GM12864 (cell line): Measurements from ENCODE around the gene MRPL55.

Experiments used
- DNase-seq: peaks from one replicate; pipeline ENCODE4 v3.0.0-alpha.2; 2011; ENCODE audit warnings: low read depth
- H3K4me3 ChIP-seq: 2 replicates; pipeline ENCODE4 v1.5.1; 2011; ENCODE audit warnings: mild to moderate bottlenecking, low read depth, low read length, control low read depth
- TF ChIP-seq, protein P1 (sequence below): IDR thresholded peaks from 2 replicates; pipeline ENCODE4 v1.5.1; 2011; ENCODE audit warnings: low read depth, mild to moderate bottlenecking, moderate library complexity, low read length, control low read depth, inconsistent platforms; ENCODE audit errors: missing control alignments

MRPL55 gene

DNA sequence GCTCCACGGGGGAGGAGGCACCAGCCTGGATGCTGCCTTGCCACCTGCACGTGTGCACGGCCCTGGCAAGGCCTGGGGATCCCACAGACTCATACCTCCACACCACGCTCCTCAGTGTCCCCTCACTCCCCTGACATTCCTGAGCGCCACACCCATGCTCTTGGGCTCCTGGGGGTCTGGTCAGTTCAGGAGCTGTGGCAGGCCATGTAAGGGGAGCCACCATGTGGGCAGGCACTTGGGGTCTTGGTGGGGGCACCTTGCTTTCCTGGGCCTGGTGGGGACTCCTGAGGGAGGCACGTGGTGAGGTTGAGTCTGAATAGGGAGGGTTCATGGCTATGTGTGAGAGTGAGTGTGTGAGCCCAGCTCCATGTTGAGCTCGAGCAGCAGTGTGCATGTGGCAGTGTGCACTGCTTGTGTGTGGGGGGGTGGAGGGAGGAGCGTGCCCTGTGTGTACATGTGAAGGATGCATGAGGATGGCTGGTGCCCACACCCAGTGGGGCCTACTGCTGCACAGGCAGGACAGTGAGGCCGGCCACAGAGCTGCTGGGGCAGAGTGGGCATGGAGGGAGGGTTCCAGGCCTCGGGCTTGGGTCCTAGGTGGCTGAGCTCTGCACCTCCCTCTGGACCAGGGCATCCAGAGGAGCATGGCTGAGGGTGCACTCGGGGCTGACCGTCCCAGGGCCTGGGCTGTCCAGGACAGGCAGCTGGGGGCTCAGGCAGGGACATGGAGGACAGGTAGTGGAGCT lies 42.3 kb upstream of the MRPL55 start:
- DNase-seq: no peak
- TF ChIP-seq, protein P1, sequence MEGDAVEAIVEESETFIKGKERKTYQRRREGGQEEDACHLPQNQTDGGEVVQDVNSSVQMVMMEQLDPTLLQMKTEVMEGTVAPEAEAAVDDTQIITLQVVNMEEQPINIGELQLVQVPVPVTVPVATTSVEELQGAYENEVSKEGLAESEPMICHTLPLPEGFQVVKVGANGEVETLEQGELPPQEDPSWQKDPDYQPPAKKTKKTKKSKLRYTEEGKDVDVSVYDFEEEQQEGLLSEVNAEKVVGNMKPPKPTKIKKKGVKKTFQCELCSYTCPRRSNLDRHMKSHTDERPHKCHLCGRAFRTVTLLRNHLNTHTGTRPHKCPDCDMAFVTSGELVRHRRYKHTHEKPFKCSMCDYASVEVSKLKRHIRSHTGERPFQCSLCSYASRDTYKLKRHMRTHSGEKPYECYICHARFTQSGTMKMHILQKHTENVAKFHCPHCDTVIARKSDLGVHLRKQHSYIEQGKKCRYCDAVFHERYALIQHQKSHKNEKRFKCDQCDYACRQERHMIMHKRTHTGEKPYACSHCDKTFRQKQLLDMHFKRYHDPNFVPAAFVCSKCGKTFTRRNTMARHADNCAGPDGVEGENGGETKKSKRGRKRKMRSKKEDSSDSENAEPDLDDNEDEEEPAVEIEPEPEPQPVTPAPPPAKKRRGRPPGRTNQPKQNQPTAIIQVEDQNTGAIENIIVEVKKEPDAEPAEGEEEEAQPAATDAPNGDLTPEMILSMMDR: no peak
- no peak overlapping the region for H3K4me3 ChIP-seq

DNA sequence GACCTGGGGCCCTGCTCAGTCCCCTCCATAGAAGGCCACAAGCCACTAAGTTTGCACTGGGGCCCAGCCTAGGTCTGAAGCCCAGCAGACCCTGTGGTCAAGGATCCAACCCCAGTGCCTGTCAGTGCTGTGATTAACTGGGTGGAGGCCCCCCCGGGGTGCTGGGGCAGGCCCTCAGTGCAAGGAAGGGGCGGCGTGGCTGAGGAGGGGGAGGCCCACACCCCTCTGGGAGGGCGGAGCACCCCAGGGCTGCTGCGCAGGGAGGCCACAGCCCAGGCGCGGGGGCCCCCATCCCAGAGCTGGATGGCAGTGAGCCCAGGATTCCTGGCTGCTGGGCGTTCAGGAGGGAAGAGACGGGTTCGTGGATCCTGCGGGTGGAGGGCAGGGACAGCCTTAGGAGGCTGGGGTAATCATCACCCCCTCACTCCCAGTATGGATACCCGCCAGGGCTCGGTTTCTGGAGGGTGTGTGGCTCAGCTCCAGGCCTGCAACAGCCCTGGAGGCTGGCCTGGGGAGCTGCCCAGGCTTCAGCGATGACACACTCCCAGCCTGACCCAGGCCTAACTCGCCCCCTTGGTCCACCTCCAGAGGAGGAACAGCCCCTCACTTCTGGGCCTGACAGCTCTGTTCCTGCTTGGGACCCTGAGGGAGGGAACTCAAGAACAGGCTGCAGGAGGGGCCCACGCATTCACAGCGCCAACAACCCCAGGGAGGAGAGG lies 41.5 kb upstream of the MRPL55 start:
- TF ChIP-seq, protein P1: no peak
- H3K4me3 ChIP-seq: no peak overlapping the region
- no peak for DNase-seq

DNA sequence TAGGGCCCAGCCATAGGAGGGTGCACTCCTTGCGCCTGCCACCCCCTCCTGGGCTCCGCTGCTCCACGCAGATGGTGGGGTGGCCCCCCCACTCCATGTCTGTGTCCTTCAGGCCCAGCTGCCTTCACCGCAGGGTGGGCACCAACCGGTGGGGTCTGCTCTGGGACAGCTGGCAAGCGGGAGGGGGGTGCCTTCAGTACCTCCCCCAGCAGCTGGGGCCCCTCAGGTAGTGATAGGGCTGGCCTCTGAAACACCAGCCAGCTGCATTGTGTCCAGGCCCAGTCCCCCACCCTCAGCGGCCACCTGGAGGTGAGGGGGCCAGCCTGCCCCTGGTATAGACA lies 41.0 kb upstream of the MRPL55 start:
- no peak for DNase-seq
- H3K4me3 ChIP-seq: no peak overlapping the region
- TF ChIP-seq, protein P1: no peak

DNA sequence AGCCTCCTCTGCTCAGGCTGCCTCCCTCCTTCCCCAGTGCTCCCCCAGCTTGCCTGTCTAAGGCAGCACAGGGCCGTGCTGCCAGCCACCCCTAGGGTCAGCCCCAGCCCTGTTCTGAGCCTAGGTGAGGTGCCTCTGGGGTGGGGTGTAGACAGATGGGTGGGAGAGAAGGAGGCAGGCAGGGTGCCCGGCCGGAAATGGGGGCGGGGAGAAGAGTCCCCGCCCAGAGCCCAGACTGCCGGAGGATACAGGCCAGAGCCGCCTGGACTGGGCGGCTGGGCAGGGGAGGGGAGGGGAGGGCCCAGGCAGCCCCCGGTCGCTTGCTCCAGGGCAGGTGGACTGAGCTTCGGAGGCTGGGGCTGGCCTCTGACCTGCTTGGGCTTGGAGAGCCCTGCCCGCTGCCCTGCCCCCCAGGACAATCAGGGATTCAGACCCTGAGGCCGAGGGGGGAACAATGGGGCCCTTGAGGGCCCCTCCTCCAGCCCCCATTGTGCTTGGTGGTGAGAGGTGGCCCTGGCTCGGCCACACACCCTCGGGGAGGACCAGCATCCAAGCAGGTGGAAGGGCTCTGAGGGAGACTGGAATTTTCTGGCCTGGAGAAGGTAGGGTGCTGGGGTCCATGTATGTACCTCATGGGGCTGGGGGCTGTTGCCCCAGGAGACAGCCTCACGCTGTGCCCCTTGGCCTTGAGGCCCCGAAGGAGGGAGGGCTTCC lies 40.5 kb upstream of the MRPL55 start, which contains the start of gene GJC2:
TSS of gene GJC2 (plus strand) at position 525 of the 714 bp plus-strand sequence. CDS start 7,829 bp downstream, outside the sequence.
- TF ChIP-seq, protein P1: no peak
- DNase-seq: no peak
- H3K4me3 ChIP-seq: no peak within 1 kb of the TSS

DNA sequence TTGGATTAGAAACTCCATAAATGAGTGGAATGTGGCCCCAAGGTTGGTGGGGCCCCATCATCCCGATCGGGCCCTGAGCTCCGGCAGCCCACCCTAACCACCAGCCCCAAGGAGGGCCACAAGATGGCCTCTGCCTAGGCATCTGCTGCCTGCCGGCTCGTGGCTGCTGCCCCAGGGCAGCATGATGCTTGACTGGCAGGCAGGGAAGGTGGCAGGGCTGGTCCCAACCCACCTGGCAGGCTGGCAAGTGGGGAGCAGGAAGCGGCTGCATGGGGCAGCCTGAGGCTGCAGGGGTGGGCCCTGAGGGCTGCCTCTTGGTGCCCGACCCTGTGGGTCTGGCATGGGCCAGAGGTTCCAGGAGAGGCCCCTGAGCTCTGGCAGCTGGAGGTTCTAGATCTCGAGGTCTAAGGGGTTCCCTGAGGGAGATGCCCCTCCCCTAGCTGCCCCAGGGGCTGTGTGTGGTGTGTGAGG lies 39.9 kb upstream of the MRPL55 start:
- no peak overlapping the region for H3K4me3 ChIP-seq
- TF ChIP-seq, protein P1: no peak
- DNase-seq: no peak

DNA sequence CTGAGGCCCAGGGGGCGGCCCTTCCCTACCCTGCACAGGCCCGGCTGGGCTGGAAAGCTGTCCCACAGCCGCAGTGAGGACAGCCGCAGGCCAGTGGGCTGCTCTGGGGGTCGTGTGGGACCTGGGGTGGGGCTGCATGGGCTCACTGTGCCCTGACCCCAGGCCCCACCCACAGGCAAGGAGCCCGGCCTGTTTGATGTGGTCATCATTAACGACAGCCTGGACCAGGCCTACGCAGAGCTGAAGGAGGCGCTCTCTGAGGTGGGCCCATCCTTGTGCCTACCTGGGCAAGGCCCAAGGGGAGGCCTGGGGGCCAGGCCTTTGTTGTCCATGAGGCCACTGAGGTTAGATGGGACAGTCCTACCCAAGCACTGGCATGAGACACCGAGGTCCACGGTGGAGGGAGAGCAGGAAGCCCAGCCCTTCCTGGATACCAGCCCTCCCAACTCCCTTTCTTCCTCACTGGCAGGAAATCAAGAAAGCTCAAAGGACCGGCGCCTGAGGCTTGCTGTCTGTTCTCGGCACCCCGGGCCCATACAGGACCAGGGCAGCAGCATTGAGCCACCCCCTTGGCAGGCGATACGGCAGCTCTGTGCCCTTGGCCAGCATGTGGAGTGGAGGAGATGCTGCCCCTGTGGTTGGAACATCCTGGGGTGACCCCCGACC lies 39.2 kb upstream of the MRPL55 start:
- DNase-seq: no peak

More for the DNA sequence above, 39.2 kb upstream of the MRPL55 start:
- H3K4me3 ChIP-seq: no peak overlapping the region
- TF ChIP-seq, protein P1: no peak
